GM21576 (cell line): ENCODE data around the gene ASTL.
"Not testable (repeated sequence)": the region's sequence is repeated elsewhere in the genome, so short reads cannot be mapped to it uniquely, and the experiment has no call there.

Source experiments
- ATAC-seq: cut with Tn5 transposase; IDR thresholded peaks from one replicate; pipeline ENCODE4 v1.9.1; 2021; ENCODE audit warnings: mild to moderate bottlenecking, moderate library complexity; ENCODE audit not compliant: unreplicated experiment

Gene ASTL

GRCh38 chr2:96099861-96100798, 38.2 kb downstream of the ASTL start:
- ATAC-seq = no peak

GRCh38 chr2:96098900-96099590, 39.3 kb downstream of the ASTL start:
- ATAC-seq = no peak

DNA sequence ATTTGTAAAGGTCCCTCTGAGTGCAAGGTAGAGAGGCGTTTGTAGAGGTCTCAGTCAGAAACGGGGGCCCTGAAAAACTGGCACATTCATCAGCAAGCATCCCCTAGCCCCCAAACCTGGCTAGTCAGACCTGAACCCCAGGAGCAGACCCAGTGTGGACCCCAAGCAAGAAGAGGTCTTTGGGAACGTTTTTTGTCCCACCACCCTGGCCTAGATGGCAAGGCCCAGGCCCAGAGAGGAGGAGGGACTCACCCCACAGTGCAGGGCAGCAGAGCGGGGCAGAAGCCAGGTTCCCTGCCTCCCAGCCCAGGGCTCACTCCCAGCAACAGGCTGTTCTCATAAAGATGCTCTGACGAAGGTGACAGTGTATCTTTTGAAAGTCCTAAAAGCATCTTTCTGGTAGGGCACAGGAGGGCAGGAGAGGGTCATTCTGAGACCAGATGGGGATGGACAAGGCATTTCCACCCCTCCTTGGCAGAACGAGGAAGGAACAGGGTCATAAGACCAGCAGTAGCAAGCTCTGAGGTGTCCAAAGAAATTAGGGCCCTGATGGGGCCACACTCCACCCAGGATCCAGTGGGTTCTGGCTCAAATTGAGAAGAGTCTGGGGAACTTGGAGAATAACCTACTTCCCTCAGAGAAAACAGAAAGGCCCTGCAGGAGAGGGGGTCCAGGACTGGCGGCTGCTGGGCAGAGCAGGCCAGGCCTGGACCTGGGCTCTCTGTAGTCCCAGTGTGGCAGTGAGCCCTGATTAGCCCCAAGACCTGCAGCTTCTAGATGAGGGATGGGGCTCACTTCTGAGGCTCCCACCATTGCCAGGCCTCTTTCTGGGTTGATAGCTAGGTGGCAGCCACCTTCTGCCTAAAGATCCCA, 40.1 kb downstream of the ASTL start:
- ATAC-seq = no peak

GRCh38 chr2:96097441-96097840, 40.9 kb downstream of the ASTL start:
- no peak for ATAC-seq

GRCh38 chr2:96095116-96095636, 43.1 kb downstream of the ASTL start:
- ATAC-seq = no peak

GRCh38 chr2:96093528-96093927, 44.8 kb downstream of the ASTL start:
- no peak for ATAC-seq

DNA sequence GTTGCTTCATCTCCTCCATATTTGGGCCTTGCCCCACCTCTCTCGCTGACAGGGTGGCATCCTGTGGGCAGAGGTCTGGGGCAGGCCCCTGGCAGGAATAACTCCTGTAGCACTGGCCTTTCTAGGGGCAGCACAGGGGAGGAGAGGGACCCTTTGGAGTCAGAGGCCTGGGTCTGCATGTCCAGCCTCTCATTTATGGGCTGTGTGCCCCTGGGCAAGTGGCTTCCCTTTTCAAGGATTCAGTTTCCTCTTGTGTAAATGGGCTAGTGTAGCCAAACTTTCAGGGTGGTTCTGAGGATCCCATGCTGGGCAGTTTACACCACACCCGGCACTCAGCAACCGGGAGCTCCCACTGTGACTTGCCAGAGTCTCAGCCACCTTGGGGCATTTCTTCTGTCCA, 45.4 kb downstream of the ASTL start:
- no peak for ATAC-seq

GRCh38 chr2:96092573-96092877, 45.8 kb downstream of the ASTL start:
- ATAC-seq = no peak

- no peak for ATAC-seq
These were observed 46.4 kb downstream of the ASTL start for GRCh38 chr2:96091711-96092572.

DNA sequence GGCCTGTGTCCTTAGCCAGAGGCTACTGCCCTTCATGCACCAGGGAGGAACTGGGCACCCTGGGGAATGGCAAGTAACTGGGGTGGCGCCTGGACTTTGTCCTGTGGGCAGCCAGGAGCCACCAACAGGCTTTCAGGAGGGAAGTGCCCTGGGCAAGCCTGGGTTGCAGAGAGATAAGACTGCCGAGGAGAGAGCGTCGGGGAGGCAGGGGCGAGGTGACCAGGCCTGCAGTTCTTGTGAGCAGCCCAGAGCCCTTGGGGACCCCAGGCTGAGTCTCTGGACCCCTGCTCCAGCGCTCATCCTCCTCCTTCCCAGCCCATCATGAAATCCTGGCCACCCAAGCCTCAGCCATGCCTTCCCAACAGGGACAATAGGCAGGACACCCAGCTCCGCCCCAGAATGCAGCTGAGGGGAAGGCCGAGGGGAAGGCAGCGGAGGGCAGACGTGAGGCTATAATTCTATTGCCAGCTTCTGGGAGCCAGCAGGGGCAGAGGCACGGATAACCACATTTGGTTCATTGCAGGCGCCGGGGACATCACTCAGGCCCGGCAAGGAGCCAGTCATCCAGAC, 47.1 kb downstream of the ASTL start:
- ATAC-seq = no peak

GRCh38 chr2:96090196-96090926, 47.9 kb downstream of the ASTL start:
- no peak for ATAC-seq

- ATAC-seq = no peak
These were observed 48.7 kb downstream of the ASTL start for GRCh38 chr2:96089356-96090195.

DNA sequence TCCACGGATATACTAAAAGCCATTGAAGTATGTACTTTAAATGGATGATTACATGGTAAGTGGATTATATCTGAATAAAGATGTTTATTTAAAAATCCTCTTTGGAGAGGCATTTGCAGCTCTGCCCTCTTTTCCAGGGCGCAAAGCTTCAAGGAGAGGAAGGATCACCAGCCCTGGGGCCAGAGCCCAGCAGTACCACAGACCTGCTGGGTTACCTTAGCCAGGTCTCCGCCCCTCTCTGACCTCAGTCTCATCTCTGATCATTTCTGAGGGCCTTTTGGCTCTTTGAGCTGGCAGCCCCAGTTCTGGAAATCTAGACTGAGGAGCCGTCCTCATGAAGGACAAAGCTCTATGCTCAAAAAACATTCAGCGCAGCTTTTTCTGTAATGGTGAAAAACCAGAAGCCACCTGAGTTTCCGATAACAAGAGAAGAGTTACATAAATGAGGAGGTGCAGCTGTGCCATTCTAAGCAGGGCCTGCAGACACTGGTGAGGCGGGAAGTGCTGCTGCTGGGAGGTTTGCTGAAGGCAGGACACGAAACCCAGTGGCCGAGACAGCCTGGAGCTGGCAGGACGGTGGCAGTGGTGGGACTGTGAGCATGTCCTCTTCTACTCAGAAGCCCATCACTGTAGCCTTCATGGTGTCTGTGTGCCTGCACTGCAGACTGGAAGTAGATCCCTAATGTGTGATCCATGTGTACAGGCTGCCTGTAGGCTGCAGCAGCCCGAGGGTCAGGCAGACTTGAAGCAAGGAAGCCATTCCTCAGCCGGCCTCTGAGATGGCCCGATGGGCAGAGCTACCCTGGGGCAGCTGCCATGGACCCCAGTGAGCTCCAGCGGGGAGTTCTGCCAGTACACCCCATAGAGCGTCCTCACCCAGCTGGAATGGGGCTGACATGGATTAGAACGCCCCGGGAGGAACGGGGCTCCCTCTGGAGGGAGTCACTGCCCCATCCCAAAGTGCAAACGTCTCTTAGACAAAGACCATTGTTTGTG, 49.7 kb downstream of the ASTL start:
- no peak for ATAC-seq

DNA sequence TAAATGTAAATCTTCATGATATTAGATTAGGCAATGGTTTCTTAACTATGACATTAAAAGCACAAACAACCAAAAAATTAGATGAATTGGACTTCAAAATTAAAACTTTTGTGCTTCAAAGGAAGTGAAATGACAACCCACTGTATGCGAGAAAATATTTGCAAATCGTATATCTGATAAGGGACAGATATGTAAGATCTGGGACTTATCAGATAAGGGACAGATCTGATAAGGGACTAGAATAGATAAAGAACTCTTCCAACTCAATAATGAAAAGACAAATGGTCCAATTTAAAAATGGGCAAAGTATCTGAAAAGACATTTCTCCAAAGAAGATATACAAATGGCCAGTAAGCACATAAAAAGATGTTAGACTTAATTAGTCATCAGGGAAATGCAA, 51.2 kb downstream of the ASTL start:
- ATAC-seq = no peak

DNA sequence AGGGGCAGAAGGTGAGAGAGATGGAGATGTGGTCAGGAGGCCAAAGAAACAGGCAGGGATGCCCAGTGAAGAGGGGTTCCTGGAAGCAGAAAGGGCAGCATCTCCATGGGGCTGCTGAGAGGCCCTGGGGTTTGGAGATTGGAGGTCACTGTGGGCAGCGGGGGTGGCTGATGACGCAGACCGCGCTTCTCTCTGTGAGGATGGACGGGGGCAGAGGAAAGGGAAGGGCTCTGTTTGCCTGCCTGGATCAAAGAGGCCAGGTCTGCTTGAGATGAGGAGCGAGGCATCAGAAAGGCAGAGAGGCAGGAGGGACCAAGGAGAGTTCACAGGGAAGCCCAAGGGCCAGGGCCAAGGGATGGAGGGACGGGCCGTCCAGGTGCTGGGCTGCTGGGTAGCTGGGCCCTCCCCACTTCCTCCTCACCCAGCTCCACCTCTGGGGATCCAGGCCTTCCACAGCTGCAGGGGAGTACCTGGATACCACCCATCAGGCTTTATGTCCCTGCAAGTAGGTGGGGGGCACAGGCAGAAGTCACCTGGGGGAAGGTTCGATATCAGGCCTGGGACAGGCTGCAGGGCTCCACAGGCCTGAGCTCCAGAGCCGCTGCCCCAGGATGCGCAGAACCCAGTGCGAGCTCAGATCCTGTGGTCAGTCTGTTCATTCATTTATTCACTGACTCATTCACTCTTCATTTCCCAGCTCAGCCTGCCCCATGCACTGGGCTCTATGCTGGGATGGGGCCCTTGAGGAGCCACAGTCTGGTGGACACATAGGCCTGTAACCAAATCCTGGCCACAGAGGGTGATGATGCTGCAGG, 52.6 kb downstream of the ASTL start:
- no peak for ATAC-seq

DNA sequence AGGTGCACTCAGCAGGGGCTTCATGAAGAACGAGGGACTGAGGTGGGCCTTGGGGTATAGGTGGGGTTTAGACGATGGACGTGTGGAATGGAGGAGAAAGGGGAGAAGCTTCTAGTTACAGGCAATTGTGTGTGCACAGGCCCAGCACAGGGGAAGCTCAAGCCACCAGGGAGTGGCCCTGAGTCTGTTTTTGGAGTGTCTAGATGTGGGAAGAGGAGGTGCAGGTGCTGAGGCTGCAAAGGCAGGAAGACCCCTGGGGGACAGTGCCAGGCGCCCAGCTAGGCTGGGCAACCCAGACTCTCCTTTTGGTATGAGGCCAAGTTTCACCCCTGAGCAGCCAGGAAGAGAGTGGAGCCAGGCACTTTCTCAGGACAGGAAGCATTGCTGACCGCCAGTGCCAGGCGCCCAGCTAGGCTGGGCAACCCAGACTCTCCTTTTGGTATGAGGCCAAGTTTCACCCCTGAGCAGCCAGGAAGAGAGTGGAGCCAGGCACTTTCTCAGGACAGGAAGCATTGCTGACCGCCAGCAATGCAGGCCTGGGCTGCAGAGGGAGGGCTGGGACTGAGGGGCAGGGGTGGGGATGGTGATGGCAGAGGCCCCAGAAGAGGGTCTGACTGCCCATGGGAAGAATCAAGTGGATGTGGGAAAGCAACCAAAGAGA, 53.3 kb downstream of the ASTL start:
- ATAC-seq = not testable (repeated sequence)
